GM19438 (cell line): Measurements from ENCODE around the gene COBL.

ENCODE experiments used
- ATAC-seq: cut with Tn5 transposase; IDR thresholded peaks from one replicate; pipeline ENCODE4 v1.9.1; 2021; ENCODE audit warnings: low read depth; ENCODE audit not compliant: unreplicated experiment

COBL gene

GRCh38 chr7:51279391-51280023 is 37.1 kb downstream of the COBL start:
- no peak for ATAC-seq

- ATAC-seq: no peak
Observed at GRCh38 chr7:51278797-51279196, 37.8 kb downstream of the COBL start.

GRCh38 chr7:51276967-51277366 is 39.6 kb downstream of the COBL start:
- ATAC-seq: no peak

GRCh38 chr7:51276091-51276605 is 40.5 kb downstream of the COBL start:
- ATAC-seq: no peak

GRCh38 chr7:51275532-51275931 is 41.1 kb downstream of the COBL start:
- no peak for ATAC-seq

GRCh38 chr7:51274955-51275354 is 41.7 kb downstream of the COBL start:
- ATAC-seq: no peak

- ATAC-seq: no peak
Observed at GRCh38 chr7:51274001-51274400, 42.6 kb downstream of the COBL start.

GRCh38 chr7:51273360-51273759 is 43.2 kb downstream of the COBL start:
- no peak for ATAC-seq

- no peak for ATAC-seq
Observed at GRCh38 chr7:51270965-51271364, 45.6 kb downstream of the COBL start.

- ATAC-seq: no peak
Observed at GRCh38 chr7:51269911-51270310, 46.7 kb downstream of the COBL start.

GRCh38 chr7:51269321-51269720 is 47.3 kb downstream of the COBL start:
- ATAC-seq: no peak

GRCh38 chr7:51268859-51269258 is 47.8 kb downstream of the COBL start:
- ATAC-seq: no peak

- no peak for ATAC-seq
Observed at GRCh38 chr7:51267169-51267568, 49.4 kb downstream of the COBL start.

GRCh38 chr7:51265066-51265907 is 51.3 kb downstream of the COBL start:
- ATAC-seq: no peak

GRCh38 chr7:51263631-51264484 is 52.8 kb downstream of the COBL start:
- no peak for ATAC-seq

- ATAC-seq: no peak
Observed at GRCh38 chr7:51262796-51263531, 53.6 kb downstream of the COBL start.

GRCh38 chr7:51261950-51262795 is 54.4 kb downstream of the COBL start:
- ATAC-seq: no peak

GRCh38 chr7:51261117-51261835 is 55.3 kb downstream of the COBL start:
- no peak for ATAC-seq

GRCh38 chr7:51260516-51260915 is 56.1 kb downstream of the COBL start:
- ATAC-seq: no peak
